Astrocyte (in vitro differentiated cells and primary cell): ENCODE measurements around the gene AP2B1.

Experiments used
- EZH2 ChIP-seq: IDR thresholded peaks from 2 replicates; pipeline ENCODE4 v1.6.1; 2012; ENCODE audit warnings: mild to moderate bottlenecking, low read length, inconsistent platforms; ENCODE audit not compliant: insufficient read depth
- TF ChIP-seq, protein P1 (sequence below): IDR thresholded peaks from 2 replicates; pipeline ENCODE4 v1.5.1; 2011; ENCODE audit warnings: low read depth, mild to moderate bottlenecking, inconsistent platforms, low read length, moderate library complexity; ENCODE audit not compliant: insufficient read depth

DNA sequence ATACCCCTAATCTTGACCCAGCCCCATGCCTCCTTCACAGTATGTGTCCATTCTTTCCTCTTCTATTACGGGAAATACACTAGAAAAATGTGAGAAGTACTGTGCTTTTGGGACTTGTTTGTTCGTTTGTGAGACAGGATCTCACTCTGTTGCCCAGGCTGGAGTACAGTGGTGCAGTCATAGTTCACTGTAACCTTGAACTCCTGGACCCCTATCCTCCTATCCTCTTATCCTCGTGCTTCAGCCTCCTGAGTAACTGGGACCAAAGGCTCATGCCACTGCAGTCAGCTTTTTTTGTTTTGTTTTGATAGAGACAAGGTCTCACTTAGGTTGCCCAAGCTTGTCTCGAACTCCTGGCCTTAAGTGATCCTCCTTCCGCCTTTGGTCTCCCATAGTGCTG, 114.4 kb downstream of the AP2B1 start:
- TF ChIP-seq, protein P1, sequence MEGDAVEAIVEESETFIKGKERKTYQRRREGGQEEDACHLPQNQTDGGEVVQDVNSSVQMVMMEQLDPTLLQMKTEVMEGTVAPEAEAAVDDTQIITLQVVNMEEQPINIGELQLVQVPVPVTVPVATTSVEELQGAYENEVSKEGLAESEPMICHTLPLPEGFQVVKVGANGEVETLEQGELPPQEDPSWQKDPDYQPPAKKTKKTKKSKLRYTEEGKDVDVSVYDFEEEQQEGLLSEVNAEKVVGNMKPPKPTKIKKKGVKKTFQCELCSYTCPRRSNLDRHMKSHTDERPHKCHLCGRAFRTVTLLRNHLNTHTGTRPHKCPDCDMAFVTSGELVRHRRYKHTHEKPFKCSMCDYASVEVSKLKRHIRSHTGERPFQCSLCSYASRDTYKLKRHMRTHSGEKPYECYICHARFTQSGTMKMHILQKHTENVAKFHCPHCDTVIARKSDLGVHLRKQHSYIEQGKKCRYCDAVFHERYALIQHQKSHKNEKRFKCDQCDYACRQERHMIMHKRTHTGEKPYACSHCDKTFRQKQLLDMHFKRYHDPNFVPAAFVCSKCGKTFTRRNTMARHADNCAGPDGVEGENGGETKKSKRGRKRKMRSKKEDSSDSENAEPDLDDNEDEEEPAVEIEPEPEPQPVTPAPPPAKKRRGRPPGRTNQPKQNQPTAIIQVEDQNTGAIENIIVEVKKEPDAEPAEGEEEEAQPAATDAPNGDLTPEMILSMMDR, result no peak
- no peak for TF ChIP-seq EZH2
